T-helper 2 cell treated with Interferon-gamma antibody and Interleukin-4, amounts not matched to agents 5 μg/mL and 100 μg/mL, for 36 hours (primary cell): Measurements from ENCODE around the gene TNFRSF14.

Experiments
- DNase-seq: peaks from one replicate; pipeline ENCODE4 v3.0.0; 2021; ENCODE audit warnings: low spot score
- H3K27ac Mint-ChIP-seq: one replicate; pipeline ENCODE4 v1.8.0; 2021; ENCODE audit warnings: mild to moderate bottlenecking, mixed read lengths
- H3K27me3 Mint-ChIP-seq: one replicate; pipeline ENCODE4 v1.8.0; 2021; ENCODE audit warnings: low read depth, mixed read lengths
- H3K36me3 Mint-ChIP-seq: one replicate; pipeline ENCODE4 v1.8.0; 2021; ENCODE audit warnings: low read depth, mixed read lengths
- H3K4me1 Mint-ChIP-seq: one replicate; pipeline ENCODE4 v1.8.0; 2021; ENCODE audit warnings: low read depth, mixed read lengths
- H3K4me3 Mint-ChIP-seq: one replicate; pipeline ENCODE4 v1.8.0; 2022; ENCODE audit warnings: mild to moderate bottlenecking, moderate library complexity, mixed read lengths
- H3K9me3 Mint-ChIP-seq: one replicate; pipeline ENCODE4 v1.8.0; 2021; ENCODE audit warnings: mixed read lengths

Gene TNFRSF14

DNA sequence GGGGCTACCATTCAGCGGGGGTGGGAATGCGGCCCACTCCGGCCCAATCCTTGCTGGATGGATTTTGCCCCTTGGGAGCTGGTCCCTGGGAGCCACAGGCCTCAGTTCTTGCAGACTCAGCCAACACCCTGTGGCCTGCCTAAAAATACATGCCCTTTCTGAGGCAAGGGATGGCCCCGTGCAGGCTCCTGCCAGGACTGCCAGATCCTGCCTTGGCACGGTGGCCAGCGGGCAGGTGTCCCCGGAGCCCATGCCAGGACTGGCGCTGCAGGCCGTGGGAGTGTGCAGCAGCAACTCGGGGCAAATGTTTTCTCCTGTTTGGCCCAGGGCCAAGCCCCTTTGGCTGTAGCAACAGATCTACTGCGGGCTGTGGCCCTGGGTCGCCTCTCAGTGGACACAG, 28.2 kb upstream of the TNFRSF14 start:
- Mint-ChIP-seq H3K4me1 (peaks cover 23% of the 10 kb centered on the region), H3K27ac (no peak overlapping the region), H3K36me3 (peaks cover 11% of the 10 kb centered on the region), H3K9me3 (no peaks in the 10 kb centered on the region), H3K27me3 (peaks cover 21% of the 10 kb centered on the region), H3K4me3 (no peak overlapping the region)
- DNase-seq: no peak

DNA sequence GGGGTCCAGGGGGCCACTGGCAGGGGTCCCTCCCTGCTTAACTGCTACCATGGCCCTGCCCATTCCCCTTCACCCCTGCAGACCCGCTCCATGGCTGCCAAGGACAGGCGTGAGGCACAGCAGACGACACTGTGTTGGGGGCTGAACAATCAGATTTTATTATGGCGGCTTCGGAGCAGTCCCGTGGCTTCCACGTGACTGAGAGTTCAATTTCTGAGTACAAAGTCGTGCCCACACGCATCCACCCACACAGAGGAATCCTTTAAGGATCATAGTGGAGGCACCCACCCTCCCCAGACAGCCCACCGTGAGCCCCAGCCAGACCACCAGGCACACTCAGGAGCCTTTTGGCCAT, 27.6 kb upstream of the TNFRSF14 start:
- Mint-ChIP-seq H3K36me3 (peaks cover 9% of the 10 kb centered on the region), H3K27me3 (peaks cover 25% of the 10 kb centered on the region), H3K4me3 (no peak overlapping the region), H3K27ac (no peak overlapping the region), H3K9me3 (no peaks in the 10 kb centered on the region), H3K4me1 (peaks cover 18% of the 10 kb centered on the region)
- DNase-seq: no peak

DNA sequence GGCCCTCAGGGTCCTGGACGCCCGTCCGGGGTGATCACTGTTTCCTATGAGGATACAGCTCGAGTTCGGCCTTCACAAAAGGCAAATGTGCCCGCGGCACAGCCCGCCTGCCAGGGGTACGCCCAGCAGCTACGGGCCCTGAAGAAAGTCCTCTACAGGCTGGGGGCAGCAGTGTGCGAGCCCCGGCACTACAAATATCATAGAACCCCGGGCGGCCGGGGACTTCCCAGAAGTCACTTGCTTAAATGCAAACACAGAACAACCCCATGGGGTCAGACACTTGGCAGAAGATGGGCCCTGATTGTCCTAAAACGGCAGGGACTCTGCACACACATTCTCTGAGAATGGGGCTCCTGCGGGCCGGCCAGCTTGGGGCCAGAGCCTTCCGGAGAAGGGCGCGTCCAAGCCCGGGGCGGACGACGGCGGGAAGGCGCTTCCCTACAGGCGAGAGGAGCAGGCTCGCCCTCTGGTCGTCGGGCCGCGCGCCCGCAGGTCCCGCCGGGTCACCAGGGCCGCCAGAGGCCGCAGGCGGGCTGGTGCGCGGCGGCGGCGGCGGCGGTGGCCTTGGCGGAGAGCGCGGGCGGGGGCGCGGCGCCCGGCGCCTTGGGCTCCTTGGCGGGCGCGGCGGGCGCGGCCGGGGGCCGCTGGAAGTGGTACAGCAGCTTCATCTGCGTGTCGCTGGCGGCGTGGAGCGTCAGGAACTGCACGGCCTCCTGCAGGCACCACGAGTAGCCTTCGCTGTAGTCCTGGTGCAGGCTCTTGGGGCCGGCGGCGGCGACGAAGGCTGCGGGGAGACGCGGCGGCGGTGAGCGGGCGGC, 27.0 kb upstream of the TNFRSF14 start:
- peak overlapping the region; percentile 54 for H3K4me3 Mint-ChIP-seq
- no peaks in the 10 kb centered on the region for H3K9me3 Mint-ChIP-seq
- peaks cover 14% of the 10 kb centered on the region for H3K4me1 Mint-ChIP-seq
- no peak overlapping the region for H3K27ac Mint-ChIP-seq
- H3K27me3 Mint-ChIP-seq: peaks cover 28% of the 10 kb centered on the region
- H3K36me3 Mint-ChIP-seq: peaks cover 9% of the 10 kb centered on the region
- no peak for DNase-seq

DNA sequence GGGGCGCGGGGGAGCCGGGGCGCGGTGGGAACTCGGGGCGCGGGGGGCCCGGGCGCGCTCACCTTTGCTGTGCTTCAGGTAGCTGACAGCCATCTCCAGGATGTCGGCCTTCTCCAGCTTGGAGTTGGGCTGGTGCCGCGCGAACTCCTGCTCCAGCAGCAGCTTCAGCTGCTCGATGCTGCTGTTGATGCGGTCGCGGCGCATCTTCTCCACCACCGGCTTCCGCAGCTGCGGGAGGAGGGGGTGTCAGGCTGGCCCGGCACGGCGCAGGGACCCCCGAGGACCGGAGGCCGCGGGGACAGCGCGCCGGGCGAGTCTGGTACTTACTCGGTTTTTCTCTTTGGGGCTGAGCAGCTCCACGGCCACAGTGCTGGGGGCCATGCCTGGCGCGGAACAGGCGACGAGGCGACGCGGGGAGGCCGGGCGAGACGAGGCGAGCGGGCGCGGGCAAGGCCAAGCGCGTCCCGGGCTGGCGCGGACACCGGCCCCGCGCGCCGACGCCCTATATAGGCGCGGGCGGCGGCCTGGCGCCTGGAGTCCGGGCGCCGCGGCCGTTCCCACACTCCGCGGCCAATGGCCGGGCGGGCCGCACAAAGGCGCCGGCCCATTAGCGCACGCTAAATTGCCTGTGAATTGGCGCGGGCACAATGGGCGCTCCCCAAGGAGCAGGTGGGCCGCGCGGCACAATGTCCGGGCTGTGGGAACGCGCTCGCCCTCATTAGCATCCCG, 26.2 kb upstream of the TNFRSF14 start, which contains the start of gene HES5:
HES5 (minus strand) TSS at position 480 of the 729 bp plus-strand sequence; CDS start at position 381, 99 bp downstream.
- Mint-ChIP-seq H3K36me3 (peaks cover 5% of the 10 kb centered on the region), H3K4me1 (peaks cover 6% of the 10 kb centered on the region), H3K27me3 (peaks cover 31% of the 10 kb centered on the region)

DNA sequence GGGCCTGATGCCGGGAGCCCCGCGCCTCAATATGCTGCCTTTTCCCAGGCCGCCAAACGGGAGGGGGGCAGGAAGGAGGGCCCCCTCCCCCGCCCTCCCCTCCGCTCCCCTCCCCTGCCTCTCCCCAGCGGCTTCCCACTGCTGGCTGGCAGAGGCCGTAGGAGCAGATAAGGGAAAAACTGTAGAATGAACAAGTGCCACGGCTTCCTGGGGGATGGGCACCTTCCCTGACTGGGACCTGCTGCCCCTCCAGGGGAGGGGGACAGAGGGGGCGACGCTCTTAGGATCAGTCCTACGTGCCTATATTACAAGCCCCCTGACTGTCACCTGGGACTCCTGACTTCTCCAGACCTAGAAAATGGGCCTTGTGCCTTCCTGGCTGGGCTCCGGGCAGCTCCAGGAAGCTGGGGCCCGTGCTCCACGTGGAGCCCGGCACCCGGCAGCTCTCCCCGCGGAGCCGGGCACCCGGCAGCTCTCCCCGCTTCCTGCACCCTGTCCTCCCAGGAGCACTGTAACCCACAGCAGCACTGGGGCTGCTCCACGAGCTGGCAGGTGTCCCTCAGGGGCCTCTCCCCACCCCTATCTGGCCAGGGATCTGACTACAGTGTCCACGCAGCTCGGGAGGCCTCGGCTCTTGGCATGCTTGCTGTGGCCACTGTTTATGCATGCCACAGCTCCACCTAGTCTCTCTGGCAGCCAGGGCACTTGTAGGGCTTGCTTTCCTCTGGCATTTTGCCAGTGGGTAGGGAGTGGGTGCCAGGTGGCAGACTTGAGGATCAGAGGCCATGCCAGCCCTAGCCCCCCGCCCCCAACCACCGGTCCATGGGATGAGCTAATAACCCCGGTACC, 25.4 kb upstream of the TNFRSF14 start:
- no peaks in the 10 kb centered on the region for H3K9me3 Mint-ChIP-seq
- H3K27ac Mint-ChIP-seq: no peak overlapping the region
- H3K36me3 Mint-ChIP-seq: no peaks in the 10 kb centered on the region
- H3K4me1 Mint-ChIP-seq: peaks cover 3% of the 10 kb centered on the region
- H3K27me3 Mint-ChIP-seq: peaks cover 33% of the 10 kb centered on the region
- DNase-seq: no peak
- H3K4me3 Mint-ChIP-seq: no peak overlapping the region

More for the DNA sequence above, 26.2 kb upstream of the TNFRSF14 start, which contains the start of gene HES5:
- peak within 1 kb of the TSS; percentile 54 for H3K4me3 Mint-ChIP-seq
- DNase-seq: no peak
- no peaks in the 10 kb centered on the region for H3K9me3 Mint-ChIP-seq
- no peak within 1 kb of the TSS for H3K27ac Mint-ChIP-seq

DNA sequence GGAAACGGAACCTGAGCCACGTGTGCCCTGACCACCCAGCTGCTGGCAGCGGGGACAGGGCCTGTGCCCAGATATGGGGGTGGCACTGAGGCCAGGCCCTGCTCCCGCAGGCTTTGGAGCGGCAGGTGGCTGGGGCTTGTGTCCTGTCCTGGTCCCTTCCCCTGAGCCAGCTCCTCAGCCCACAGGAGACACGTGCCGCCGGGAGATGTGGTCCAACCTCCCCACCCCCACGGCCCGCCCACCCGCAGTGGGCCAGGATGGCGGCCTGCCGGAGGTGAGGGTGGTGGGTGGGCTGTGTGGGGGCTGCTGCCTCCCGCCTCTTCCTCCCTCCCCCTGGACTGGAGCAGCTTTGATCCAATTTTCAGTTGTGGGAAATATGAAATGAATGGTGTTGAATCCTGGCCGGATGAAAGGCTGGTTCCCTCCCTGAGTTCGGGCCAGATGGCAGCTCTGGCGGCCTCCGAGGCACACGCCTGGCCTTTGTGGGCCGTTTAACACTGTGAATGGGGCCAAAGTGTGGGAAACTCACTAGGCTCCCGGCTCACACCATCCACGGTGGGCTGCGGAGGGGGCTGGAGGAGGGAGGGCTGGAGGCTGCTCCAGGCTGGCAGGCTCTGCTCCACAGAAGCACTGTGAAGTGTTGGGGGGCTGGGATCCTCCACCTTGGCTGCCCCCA, 23.5 kb upstream of the TNFRSF14 start:
- no peaks in the 10 kb centered on the region for H3K9me3 Mint-ChIP-seq
- no peaks in the 10 kb centered on the region for H3K4me1 Mint-ChIP-seq
- DNase-seq: no peak
- no peak overlapping the region for H3K27ac Mint-ChIP-seq
- H3K4me3 Mint-ChIP-seq: no peak overlapping the region
- H3K27me3 Mint-ChIP-seq: peaks cover 35% of the 10 kb centered on the region
- no peaks in the 10 kb centered on the region for H3K36me3 Mint-ChIP-seq

DNA sequence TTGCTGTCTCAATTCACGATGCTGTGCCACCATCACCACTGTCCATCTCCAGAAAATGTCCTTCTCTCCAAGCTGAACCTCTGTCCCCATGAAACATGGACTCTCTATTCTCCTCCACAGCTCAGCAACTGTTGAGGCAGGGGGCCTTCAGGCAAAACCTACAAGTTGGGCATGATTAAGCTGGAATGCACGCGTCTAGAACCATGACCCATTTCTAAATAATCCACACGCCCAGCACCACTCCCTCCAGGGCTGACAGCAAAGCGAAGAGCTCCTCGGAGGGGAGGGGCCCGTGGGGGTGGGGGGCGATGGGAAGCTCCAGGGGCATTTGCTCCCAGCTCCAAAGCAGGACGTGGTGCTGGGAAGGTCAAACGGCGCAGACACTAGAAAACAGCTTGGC, 22.8 kb upstream of the TNFRSF14 start:
- no peaks in the 10 kb centered on the region for H3K9me3 Mint-ChIP-seq
- H3K27ac Mint-ChIP-seq: no peak overlapping the region
- H3K4me3 Mint-ChIP-seq: no peak overlapping the region
- no peaks in the 10 kb centered on the region for H3K4me1 Mint-ChIP-seq
- DNase-seq: no peak
- no peaks in the 10 kb centered on the region for H3K36me3 Mint-ChIP-seq
- peaks cover 35% of the 10 kb centered on the region for H3K27me3 Mint-ChIP-seq

DNA sequence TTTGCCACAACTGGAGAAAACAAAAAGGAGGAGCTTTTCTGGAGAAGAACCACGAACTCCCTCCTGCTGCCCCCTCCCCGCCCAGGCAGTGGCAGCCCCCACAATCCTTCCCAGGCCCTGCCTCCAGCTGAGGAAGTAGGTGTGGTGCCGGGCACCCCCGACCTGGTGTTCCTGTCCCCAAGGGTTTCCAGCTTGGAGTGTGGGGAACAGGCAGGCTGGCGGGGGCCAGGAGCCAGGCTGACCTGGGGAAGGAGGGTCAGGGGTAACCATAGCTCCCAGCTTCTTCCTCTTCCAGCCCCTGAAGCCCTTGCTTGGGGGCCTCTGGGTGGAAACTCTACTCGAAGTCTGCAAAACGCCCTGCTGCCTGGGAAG, 21.9 kb upstream of the TNFRSF14 start:
- Mint-ChIP-seq H3K4me3 (no peak overlapping the region), H3K27ac (no peak overlapping the region), H3K36me3 (no peaks in the 10 kb centered on the region), H3K4me1 (no peaks in the 10 kb centered on the region), H3K27me3 (peaks cover 27% of the 10 kb centered on the region), H3K9me3 (no peaks in the 10 kb centered on the region)
- no peak for DNase-seq

DNA sequence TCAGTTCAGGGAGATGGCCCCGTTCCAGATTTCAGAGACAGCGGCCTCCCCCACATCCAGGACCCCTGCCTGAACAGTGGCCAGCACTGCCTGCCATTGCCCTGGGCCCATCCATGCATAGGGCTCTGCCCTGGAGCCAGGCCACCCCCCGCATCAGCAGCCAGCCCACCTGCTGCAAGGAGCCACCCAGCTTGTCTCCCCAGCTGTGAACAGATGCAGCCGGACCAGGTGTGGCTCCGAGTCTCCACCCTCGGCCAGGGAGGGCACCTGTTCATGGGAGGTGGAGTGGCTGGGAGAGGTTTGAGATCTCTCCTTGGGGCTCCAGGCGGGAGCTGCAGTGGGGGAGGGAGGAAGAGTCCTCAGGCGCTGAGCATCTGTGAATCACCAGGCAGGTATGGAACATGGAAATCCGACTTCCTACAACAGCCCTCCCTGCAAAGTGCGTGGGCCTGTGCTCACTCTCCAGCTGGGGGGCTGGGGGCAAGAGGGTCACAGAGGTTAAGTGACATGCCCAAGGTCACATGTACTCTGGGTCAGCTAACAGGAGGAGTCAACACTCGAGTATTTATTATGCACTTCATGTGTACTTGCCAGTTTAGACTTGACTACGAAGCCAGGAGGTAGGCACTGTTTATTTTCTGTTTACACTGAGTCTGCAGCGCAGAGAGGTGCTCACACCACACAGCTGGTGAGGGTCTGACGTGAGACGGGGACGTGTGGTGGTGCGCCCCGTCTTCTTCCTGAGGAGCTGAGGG, 21.3 kb upstream of the TNFRSF14 start:
- Mint-ChIP-seq H3K4me3 (no peak overlapping the region), H3K27ac (no peak overlapping the region), H3K36me3 (no peaks in the 10 kb centered on the region), H3K9me3 (no peaks in the 10 kb centered on the region), H3K27me3 (peaks cover 27% of the 10 kb centered on the region), H3K4me1 (no peaks in the 10 kb centered on the region)
- DNase-seq: no peak

DNA sequence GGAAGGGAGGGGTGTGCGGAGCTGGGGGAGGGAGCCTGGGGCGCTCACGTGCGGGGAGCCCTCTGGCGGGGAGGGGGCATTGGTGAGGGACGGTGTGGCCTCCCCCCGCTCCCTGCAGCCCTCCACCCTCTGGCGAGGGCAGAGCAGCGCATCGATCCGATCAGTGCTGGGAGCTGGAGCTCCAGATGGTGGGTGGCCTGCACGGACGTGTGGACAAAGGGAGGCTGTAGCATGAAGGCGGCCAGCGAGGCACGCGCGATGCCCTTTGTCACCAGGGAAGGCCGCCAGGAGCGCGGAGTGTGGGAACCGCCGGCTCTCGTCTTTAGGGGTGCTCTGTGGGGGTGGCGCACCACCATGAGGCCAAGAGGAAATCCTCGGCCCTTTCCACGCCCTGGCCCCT, 20.7 kb upstream of the TNFRSF14 start:
- H3K27ac Mint-ChIP-seq: no peak overlapping the region
- no peaks in the 10 kb centered on the region for H3K9me3 Mint-ChIP-seq
- no peak overlapping the region for H3K4me3 Mint-ChIP-seq
- DNase-seq: no peak
- peaks cover 27% of the 10 kb centered on the region for H3K27me3 Mint-ChIP-seq
- H3K36me3 Mint-ChIP-seq: no peaks in the 10 kb centered on the region
- no peaks in the 10 kb centered on the region for H3K4me1 Mint-ChIP-seq

DNA sequence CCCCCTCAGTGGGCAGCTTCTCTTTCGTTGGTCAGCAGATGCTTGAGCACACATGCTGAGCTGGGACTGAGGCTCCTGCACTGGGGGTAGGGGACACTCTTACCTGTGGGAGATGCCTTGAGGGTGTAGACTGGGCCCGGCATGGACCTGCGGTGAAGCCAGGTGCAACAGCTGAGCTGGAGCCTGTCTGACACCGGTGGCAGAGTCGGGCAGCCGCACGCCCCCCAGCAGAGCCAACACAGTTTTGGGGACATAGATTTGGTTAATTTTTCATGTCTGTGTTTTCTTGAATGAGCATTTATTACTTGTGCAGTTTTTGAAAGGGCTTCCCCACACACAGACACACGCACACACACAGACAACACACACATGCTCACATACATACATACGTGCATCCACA, 20.2 kb upstream of the TNFRSF14 start:
- H3K4me3 Mint-ChIP-seq: no peak overlapping the region
- no peak for DNase-seq
- H3K36me3 Mint-ChIP-seq: no peaks in the 10 kb centered on the region
- H3K4me1 Mint-ChIP-seq: no peaks in the 10 kb centered on the region
- no peak overlapping the region for H3K27ac Mint-ChIP-seq
- peaks cover 22% of the 10 kb centered on the region for H3K27me3 Mint-ChIP-seq
- no peaks in the 10 kb centered on the region for H3K9me3 Mint-ChIP-seq

DNA sequence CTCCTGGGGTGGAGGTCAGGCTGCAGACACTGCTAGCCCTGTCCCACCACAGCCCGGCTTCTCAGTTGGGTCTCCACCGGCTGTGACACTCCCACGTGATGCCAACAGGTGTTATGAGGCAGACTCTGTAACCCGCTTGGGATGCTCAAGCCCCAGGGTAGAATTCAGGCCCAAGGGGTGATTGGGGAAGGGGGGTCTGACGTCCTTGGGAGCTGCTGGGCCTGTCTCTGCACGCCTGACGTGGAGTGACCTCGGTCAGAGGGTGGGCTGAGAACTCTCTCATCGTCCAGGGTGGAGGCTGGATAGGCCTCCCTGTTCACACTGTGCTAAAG, 18.4 kb upstream of the TNFRSF14 start:
- H3K27ac Mint-ChIP-seq: no peak overlapping the region
- H3K9me3 Mint-ChIP-seq: no peaks in the 10 kb centered on the region
- H3K36me3 Mint-ChIP-seq: no peaks in the 10 kb centered on the region
- H3K4me1 Mint-ChIP-seq: no peaks in the 10 kb centered on the region
- H3K27me3 Mint-ChIP-seq: peaks cover 24% of the 10 kb centered on the region
- no peak overlapping the region for H3K4me3 Mint-ChIP-seq
- DNase-seq: no peak

DNA sequence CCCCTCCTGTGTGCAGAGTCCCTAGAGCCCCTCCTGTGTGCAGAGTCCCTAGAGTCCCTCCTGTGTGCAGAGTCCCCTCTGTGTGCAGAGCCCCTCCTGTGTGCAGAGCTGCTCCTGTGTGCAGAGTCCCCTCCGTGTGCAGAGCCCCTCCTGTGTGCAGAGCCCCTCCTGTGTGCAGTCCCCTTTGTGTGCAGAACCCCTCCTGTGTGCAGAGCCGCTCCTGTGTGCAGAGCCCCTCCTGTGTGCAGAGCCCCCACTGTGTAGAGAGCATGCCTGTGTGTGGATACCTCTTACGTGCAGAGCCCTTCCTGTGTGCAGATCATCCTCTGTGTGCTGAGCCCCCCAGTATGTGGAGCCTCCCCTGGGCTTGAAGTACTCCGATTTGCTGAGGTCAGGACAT, 17.8 kb upstream of the TNFRSF14 start:
- no peaks in the 10 kb centered on the region for H3K4me1 Mint-ChIP-seq
- no peak for DNase-seq
- H3K27ac Mint-ChIP-seq: no peak overlapping the region
- H3K27me3 Mint-ChIP-seq: peaks cover 22% of the 10 kb centered on the region
- H3K36me3 Mint-ChIP-seq: no peaks in the 10 kb centered on the region
- no peak overlapping the region for H3K4me3 Mint-ChIP-seq
- H3K9me3 Mint-ChIP-seq: no peaks in the 10 kb centered on the region
